SK-N-DZ (cell line): ENCODE results near the gene PTTG1.

Experiments
- DNase-seq: peaks from one replicate; pipeline ENCODE4 v3.0.0-alpha.2; 2015; ENCODE audit warnings: low spot score

PTTG1 gene

GRCh38 chr5:160453751-160454150 lies 32.1 kb downstream of the PTTG1 start:
- no peak for DNase-seq

- no peak for DNase-seq
Observed at GRCh38 chr5:160455600-160455999, 33.9 kb downstream of the PTTG1 start.

GRCh38 chr5:160456480-160457177 lies 35.0 kb downstream of the PTTG1 start:
- no peak for DNase-seq

GRCh38 chr5:160457252-160457651 lies 35.6 kb downstream of the PTTG1 start:
- no peak for DNase-seq

GRCh38 chr5:160458806-160459800 lies 37.4 kb downstream of the PTTG1 start:
- DNase-seq, result no peak

- no peak for DNase-seq
Observed at GRCh38 chr5:160460377-160461049, 38.9 kb downstream of the PTTG1 start.

GRCh38 chr5:160461378-160461777 lies 39.7 kb downstream of the PTTG1 start:
- no peak for DNase-seq

GRCh38 chr5:160462167-160462566 lies 40.5 kb downstream of the PTTG1 start:
- DNase-seq, result no peak

GRCh38 chr5:160463227-160463626 lies 41.6 kb downstream of the PTTG1 start:
- DNase-seq, result no peak

GRCh38 chr5:160463740-160464465 lies 42.2 kb downstream of the PTTG1 start:
- DNase-seq, result no peak

- DNase-seq, result no peak
Observed at GRCh38 chr5:160464466-160464797, 42.8 kb downstream of the PTTG1 start.

GRCh38 chr5:160466116-160466515 lies 44.5 kb downstream of the PTTG1 start:
- DNase-seq, result no peak

GRCh38 chr5:160466889-160467554 lies 45.4 kb downstream of the PTTG1 start:
- DNase-seq, result no peak

GRCh38 chr5:160467555-160468362 lies 46.1 kb downstream of the PTTG1 start:
- no peak for DNase-seq

GRCh38 chr5:160468363-160468975 lies 46.8 kb downstream of the PTTG1 start:
- no peak for DNase-seq

GRCh38 chr5:160469156-160470144 lies 47.8 kb downstream of the PTTG1 start:
- no peak for DNase-seq

GRCh38 chr5:160470437-160471361 lies 49.0 kb downstream of the PTTG1 start:
- no peak for DNase-seq
